GM12874 (cell line): Measurements from ENCODE around the gene ERBIN.

Source experiments
- TF ChIP-seq, protein P1 (sequence below): IDR thresholded peaks from 2 replicates; pipeline ENCODE4 v1.5.1; 2011; ENCODE audit warnings: low read depth, mild to moderate bottlenecking, control low read depth, low read length, moderate library complexity; ENCODE audit not compliant: insufficient read depth

ERBIN gene

DNA sequence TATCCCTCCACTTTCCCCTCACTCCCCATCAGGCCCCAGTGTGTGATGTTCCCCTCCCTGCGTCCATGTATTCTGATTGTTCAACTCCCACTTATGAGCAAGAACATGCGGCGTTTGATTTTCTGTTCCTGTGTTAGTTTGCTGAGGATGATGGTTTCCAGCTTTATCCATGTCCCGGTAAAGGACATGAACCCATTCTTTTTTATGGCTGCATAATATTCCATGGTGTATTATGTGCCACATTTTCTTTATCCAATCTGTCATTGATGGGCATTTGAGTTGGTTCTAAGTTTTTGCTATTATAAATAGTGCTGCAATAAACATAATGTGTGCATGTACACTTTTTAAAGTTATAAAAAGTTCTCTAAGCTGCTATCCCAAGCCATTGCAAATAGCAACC lies 75.6 kb downstream of the ERBIN start:
- TF ChIP-seq, protein P1, sequence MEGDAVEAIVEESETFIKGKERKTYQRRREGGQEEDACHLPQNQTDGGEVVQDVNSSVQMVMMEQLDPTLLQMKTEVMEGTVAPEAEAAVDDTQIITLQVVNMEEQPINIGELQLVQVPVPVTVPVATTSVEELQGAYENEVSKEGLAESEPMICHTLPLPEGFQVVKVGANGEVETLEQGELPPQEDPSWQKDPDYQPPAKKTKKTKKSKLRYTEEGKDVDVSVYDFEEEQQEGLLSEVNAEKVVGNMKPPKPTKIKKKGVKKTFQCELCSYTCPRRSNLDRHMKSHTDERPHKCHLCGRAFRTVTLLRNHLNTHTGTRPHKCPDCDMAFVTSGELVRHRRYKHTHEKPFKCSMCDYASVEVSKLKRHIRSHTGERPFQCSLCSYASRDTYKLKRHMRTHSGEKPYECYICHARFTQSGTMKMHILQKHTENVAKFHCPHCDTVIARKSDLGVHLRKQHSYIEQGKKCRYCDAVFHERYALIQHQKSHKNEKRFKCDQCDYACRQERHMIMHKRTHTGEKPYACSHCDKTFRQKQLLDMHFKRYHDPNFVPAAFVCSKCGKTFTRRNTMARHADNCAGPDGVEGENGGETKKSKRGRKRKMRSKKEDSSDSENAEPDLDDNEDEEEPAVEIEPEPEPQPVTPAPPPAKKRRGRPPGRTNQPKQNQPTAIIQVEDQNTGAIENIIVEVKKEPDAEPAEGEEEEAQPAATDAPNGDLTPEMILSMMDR, result no peak

DNA sequence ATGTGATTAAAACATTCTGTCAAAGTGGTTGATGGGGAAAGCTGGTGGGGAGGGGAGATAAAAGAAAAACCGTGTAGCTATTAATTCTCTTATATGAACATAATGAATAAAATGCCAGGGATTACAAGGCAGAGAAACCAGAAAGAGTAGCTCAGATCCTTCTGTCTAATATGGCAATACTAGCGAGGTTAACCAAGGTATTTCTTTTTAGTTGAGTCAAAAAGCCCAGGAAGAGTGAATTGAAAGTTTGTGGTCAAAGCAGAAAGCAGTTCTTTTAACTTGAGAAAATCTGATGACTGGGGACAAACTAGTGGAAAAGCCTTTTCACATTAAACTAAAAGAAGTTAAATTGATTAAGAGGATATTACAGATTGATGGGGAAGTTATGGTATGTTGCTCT lies 76.0 kb downstream of the ERBIN start:
- TF ChIP-seq, protein P1, result no peak

DNA sequence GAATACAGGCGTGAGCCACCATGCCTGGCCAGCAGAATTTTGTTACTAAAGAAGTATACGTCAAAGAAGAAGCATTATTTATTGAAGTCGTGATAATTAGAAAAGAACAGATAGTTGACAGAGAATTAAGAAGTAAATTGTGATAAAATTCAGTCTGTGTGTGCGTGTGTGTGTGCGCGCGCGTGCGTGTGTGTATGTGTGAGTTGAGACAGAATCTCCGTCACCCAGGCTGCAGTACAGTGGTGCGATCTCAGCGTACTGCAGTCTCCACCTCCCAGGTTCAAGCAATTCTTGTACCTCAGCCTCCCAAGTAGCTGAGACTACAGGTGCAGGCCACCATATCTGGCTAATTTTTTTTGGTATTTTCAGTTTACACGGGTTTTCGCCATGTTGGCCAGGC lies 77.8 kb downstream of the ERBIN start:
- TF ChIP-seq, protein P1, result no peak

DNA sequence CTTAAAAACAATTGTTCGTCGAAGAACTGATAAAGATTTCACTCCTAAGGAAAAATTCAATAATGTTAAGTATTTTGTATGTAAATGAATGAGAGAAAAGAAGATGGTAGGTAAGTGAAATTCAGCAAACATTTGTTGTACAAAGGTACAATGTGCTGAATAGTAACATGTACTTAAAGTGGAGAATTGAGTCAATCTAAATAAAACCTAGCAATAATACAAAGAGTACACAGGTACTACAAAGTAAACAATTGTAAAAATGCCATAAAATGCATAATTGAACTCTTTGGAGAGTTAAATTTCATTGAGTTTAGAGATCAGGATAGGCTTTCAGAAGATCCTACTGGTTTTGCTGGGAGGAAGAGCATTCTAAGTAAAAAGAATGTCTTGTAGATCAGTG lies 82.9 kb downstream of the ERBIN start:
- TF ChIP-seq, protein P1, result no peak

DNA sequence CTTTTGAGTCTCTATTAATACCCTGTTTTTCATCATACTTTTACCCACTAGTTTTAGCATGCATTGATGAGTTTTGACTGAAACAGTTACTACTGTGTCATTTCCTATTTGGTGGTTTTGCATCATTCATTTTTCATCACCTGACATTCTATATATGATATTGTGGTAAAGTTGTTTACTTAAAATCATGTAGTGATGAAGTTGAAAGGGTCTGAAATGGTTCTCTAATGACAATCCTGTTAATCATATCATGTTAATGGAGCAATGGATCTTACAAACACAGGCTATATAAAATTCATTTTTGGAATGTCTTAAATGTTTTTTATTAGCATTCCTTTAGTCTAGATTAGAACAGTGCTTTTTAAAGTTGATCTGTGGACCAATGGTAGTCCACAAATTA lies 84.1 kb downstream of the ERBIN start:
- TF ChIP-seq, protein P1, result no peak

DNA sequence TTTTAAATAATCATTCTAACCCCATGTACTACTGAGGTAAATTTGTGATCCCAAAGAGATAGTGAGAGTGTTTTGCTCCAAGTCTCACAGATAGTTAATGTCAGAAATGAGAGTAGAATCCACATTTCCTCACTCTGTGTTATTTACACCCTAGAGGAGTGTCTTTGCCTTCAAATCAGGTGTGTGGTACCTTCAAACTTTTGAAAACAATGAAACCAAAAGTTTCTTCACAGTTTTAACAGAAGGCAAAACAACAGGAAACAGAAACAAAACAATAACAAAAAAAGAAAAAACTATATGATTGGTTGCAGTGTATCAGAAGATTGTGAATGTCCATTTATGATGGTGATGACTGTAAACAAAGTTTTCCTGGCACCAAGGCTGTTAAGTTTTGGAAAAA lies 85.9 kb downstream of the ERBIN start:
- TF ChIP-seq, protein P1, result no peak

DNA sequence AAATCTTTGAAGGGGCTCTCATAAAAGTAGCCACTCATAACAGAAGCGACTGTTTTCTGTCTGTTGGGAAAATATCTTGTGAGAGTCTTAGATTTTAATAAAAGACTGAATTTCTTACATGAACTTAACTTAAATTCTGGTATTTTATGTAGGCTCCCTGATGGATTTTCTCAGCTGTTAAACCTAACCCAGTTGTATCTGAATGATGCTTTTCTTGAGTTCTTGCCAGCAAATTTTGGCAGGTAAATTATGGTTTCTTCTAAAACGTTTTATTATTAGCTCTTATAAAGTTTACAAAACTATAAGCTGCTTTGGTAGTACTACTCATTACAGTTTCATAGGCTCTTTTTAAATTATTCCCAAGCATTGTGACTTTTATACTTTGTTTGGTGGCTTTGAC lies 87.0 kb downstream of the ERBIN start:
- TF ChIP-seq, protein P1, result no peak

DNA sequence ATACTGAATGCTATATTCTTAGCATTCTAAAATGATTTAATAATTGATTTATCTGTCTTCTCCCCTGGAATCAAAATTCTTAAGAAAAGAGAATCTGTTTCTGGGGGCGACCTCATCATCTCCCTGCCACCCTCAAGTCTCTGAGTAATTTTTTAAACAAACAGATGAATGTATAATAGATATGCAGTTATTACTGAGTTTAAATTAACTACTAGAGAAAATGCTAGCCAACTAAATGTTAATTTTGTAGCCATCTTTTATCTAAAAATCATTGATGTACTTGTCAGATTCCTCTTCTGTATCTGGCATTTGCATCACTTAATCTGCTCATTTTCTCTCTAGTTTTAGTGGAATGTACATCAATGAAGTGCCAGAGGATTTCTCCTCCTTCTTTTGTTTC lies 87.5 kb downstream of the ERBIN start:
- TF ChIP-seq, protein P1, result no peak
